B cell (primary cell): Measurements from ENCODE around the gene CA11. TPM values are rescaled to one million over a fixed set of nuclear protein-coding genes. Genes with fewer than 3 reads are reported as not detected.
A peak's percentile ranks its signal among the peaks of the same experiment; 100 is the strongest.

Source experiments
- ATAC-seq: fragments of 200-7000 bp; cut with Tn5 transposase; one replicate; pipeline ENCODE4 v1.10.0; 2021; ENCODE audit warnings: low read depth, mild to moderate bottlenecking, moderate number of reproducible peaks, moderate library complexity
- CTCF ChIA-PET: fragments of 350-600 bp; sonication (Branson Sonifier 250); formaldehyde crosslinking; loops from one replicate; lab custom pipeline; 2021; ENCODE audit warnings: antibody characterized with exemption, inconsistent platforms; lab: Charles Lee
- POLR2A ChIA-PET: fragments of 350-600 bp; sonication (Branson Sonifier 250); formaldehyde crosslinking; loops from one replicate; lab custom pipeline; 2021; ENCODE audit warnings: antibody characterized with exemption; lab: Charles Lee
- DNase-seq: peaks from one replicate; pipeline ENCODE4 v3.0.0; 2013
- H2AFZ ChIP-seq: 2 replicates; pipeline ENCODE4 v1.6.1; 2012; ENCODE audit warnings: mild to moderate bottlenecking, low read depth, low read length; ENCODE audit not compliant: insufficient read depth, poor library complexity, severe bottlenecking
- H3K27ac ChIP-seq, 2 donors: 1 replicate in 1 of 2; 2 replicates in 1 of 2; pipeline ENCODE4 v1.5.1; 2012 to 2013; ENCODE audit warnings: low read length in 2 of 2, mild to moderate bottlenecking in 2 of 2, moderate library complexity in 1 of 2
- H3K27me3 ChIP-seq, 4 experiments: fragments of 200-600 bp in 1 of 4; sonication (generic) in 1 of 4; replicated peaks in 1 of 4; 1 replicate in 2 of 4; 2 replicates in 2 of 4; pipeline versions ENCODE4 v1.6.1 to v1.7.0; 2013 to 2016; ENCODE audit warnings: low read length in 3 of 4, mild to moderate bottlenecking in 2 of 4, mixed read lengths in 1 of 4, moderate library complexity in 1 of 4; ENCODE audit not compliant: insufficient read depth in 4 of 4, control insufficient read depth in 3 of 4; ENCODE audit errors: control extremely low read depth in 1 of 4
- H3K36me3 ChIP-seq, 2 experiments: replicated peaks in 1 of 2; 1 replicate in 1 of 2; 2 replicates in 1 of 2; pipeline versions ENCODE4 v1.6.1 to v1.7.1; 2013; ENCODE audit warnings: low read length in 1 of 2; ENCODE audit not compliant: insufficient read depth in 2 of 2, control insufficient read depth in 1 of 2; ENCODE audit errors: control extremely low read depth in 1 of 2, extremely low read depth in 1 of 2
- H3K4me1 ChIP-seq, 2 donors: fragments of 200-600 bp in 1 of 2; sonication (generic) in 1 of 2; 1 replicate in 1 of 2; 2 replicates in 1 of 2; pipeline versions ENCODE4 v1.5.1 to v1.6.1; 2013 to 2017; ENCODE audit warnings: low read length in 2 of 2; ENCODE audit not compliant: control insufficient read depth in 2 of 2, insufficient read depth in 2 of 2
- H3K4me2 ChIP-seq: replicated peaks from 2 replicates; pipeline ENCODE3; 2012; ENCODE audit warnings: mild to moderate bottlenecking, low read depth, low read length; ENCODE audit not compliant: poor library complexity, severe bottlenecking
- H3K4me3 ChIP-seq, 5 experiments: fragments of 200-600 bp in 1 of 5; sonication (generic) in 1 of 5; 1 replicate in 3 of 5; 2 replicates in 2 of 5; pipeline versions ENCODE4 v1.5.1 to v1.7.0; 2011 to 2016; ENCODE audit warnings: low read length in 4 of 5, mild to moderate bottlenecking in 4 of 5, low read depth in 2 of 5, control low read depth in 1 of 5, moderate library complexity in 1 of 5; ENCODE audit not compliant: insufficient read depth in 1 of 5; ENCODE audit errors: control extremely low read depth in 1 of 5, extremely low read depth in 1 of 5
- H3K79me2 ChIP-seq: fragments of 200-600 bp; sonication (generic); one replicate; pipeline ENCODE4 v1.6.0; 2016; ENCODE audit warnings: low read length; ENCODE audit not compliant: control insufficient read depth, insufficient read depth
- H3K9ac ChIP-seq: fragments of 200-600 bp; sonication (generic); 2 replicates; pipeline ENCODE4 v1.6.1; 2017; ENCODE audit warnings: mild to moderate bottlenecking, low read length, moderate library complexity
- H3K9me3 ChIP-seq, 3 donors: one replicate each; pipeline versions ENCODE4 v1.6.1 to v1.7.1; 2013; ENCODE audit warnings: low read length in 2 of 3; ENCODE audit not compliant: control insufficient read depth in 2 of 3, insufficient read depth in 1 of 3; ENCODE audit errors: control extremely low read depth in 1 of 3
- H4K20me1 ChIP-seq: 2 replicates; pipeline ENCODE4 v1.6.0; 2012; ENCODE audit warnings: mild to moderate bottlenecking, low read length; ENCODE audit not compliant: insufficient read depth, control insufficient read depth, poor library complexity, severe bottlenecking
- H3K27ac Mint-ChIP-seq: one replicate; pipeline ENCODE4 v1.8.0; 2021; ENCODE audit warnings: mixed read lengths
- H3K27me3 Mint-ChIP-seq: one replicate; pipeline ENCODE4 v1.8.0; 2021; ENCODE audit warnings: mixed read lengths
- H3K4me1 Mint-ChIP-seq: one replicate; pipeline ENCODE4 v1.8.0; 2021; ENCODE audit warnings: mixed read lengths
- H3K4me3 Mint-ChIP-seq: one replicate; pipeline ENCODE4 v1.8.0; 2021; ENCODE audit warnings: mixed read lengths
- H3K9me3 Mint-ChIP-seq: one replicate; pipeline ENCODE4 v1.8.0; 2022; ENCODE audit warnings: mixed read lengths; ENCODE audit not compliant: insufficient read depth
- CTCF ChIP-seq: fragments of 200-600 bp; IDR thresholded peaks from one replicate; pipeline ENCODE4 v1.8.0; 2022; ENCODE audit warnings: antibody characterized with exemption, mild to moderate bottlenecking
- EZH2 ChIP-seq: IDR thresholded peaks from 2 replicates; pipeline ENCODE4 v1.6.1; 2012; ENCODE audit warnings: borderline replicate concordance, low read depth, mild to moderate bottlenecking, moderate library complexity, low read length; ENCODE audit not compliant: insufficient read depth, poor library complexity, severe bottlenecking
- WGBS: methylation state at CpG from one replicate; pipeline ENCODE4 v1.1.5; 2013; ENCODE audit warnings: missing lambda C conversion rate; ENCODE audit not compliant: insufficient coverage; 5-methylcytosine and 5-hydroxymethylcytosine counted together
- intact Hi-C: fragments of 100-400 bp; cut with micrococcal nuclease; formaldehyde crosslinking; loops from one replicate; pipeline ENCODE4 v1.10.0; 2022
- polyA plus RNA-seq: library from polyadenylated mRNA; depleted of rRNA; stranded (reverse); fragments of >200 nt; gene quantifications from 2 replicates; pipeline ENCODE4 v1.2.3, GENCODE V29; 2012
- total RNA-seq, 2 donors: library from RNA; stranded (reverse); fragments of 120-200 nt in 1 of 2; gene quantifications; 1 replicate in 1 of 2; 2 replicates in 1 of 2; pipeline versions ENCODE4 v1.2.3 to v1.2.4, GENCODE V29; 2013 to 2022

CA11 gene
- total and polyA plus RNA-seq, 2 donors (not counting 1 experiment from before 2014, with no cell fraction given) = 6.5 to 27.7 TPM

- Mint-ChIP-seq H3K27ac (peak overlapping the region; percentile 98), H3K4me1 (peaks cover 49% of the 10 kb centered on the region), H3K9me3 (no peaks in the 10 kb centered on the region), H3K4me3 (peak overlapping the region; percentile 96), H3K27me3 (no peaks in the 10 kb centered on the region)
- H3K27me3 ChIP-seq = no peaks in the 10 kb centered on the region
- DNase-seq = peak; percentile 88
- peak overlapping the region; percentile 87 for H3K9ac ChIP-seq
- peak overlapping the region; percentile 97 for H2AFZ ChIP-seq
- H3K79me2 ChIP-seq = peaks cover 48% of the 10 kb centered on the region
- peak overlapping the region; percentile 99 for H3K4me2 ChIP-seq
- peak overlapping the region; percentile 74 to 80 for H3K27ac ChIP-seq
- peaks cover 23 to 45% of the 10 kb centered on the region in 2 donors for H3K4me1 ChIP-seq
- TF ChIP-seq EZH2 (no peak), CTCF (no peak)
- H3K36me3 ChIP-seq = no peaks in the 10 kb centered on the region
- CTCF ChIA-PET = interaction anchor here (0.7 to 3.5 kb wide), 20 partner anchors 8 to 326 kb away, joined by 3 to 51 read pairs (median 5); partner anchors contain the start of genes DBP, HSD17B14, RPL18 and SPHK2
- H3K9me3 ChIP-seq = peaks cover 0 to 8% (median 0%) of the 10 kb centered on the region in 3 donors
- no peaks in the 10 kb centered on the region for H4K20me1 ChIP-seq
- 1% methylated on average over 16 of the region's 25 CpGs for WGBS
- peak; percentile 55 for ATAC-seq
- POLR2A ChIA-PET = interaction anchor here (0.6 to 2.4 kb wide), 13 partner anchors 8 to 1198 kb away, joined by 3 to 22 read pairs (median 5); partner anchors contain the start of genes DBP, RPL18 and SPHK2
- peak overlapping the region in 4 of 5 experiments; percentile 53 to 95 (median 76) for H3K4me3 ChIP-seq
- intact Hi-C loops = no loop called here
Measured at GRCh38 chr19:48644839-48645619, 958 bp downstream of the CA11 start.
